ENCODE results near the gene CDCA5.

CDCA5 gene

DNA sequence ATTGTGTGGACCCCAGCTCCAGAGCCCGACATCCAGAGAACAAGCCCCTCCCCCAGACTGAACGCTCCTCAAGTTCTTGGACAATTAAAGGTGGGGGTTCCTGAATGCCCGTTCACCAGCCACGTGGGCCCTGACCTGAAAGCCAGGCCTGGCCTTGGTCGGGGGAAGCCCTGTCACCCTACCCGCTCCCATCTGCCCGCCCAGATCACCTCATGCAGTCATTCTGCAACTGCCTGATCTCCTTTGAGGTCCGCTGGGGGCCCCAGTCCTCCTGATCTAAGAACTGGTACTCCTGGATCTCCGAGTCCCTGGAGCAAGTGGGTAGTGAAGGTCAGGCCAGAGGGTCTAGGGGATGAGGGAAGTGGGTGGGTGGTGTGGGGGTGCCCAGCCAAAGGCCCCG is 16.4 kb downstream of the CDCA5 start:
- DNase-seq: no peak

DNA sequence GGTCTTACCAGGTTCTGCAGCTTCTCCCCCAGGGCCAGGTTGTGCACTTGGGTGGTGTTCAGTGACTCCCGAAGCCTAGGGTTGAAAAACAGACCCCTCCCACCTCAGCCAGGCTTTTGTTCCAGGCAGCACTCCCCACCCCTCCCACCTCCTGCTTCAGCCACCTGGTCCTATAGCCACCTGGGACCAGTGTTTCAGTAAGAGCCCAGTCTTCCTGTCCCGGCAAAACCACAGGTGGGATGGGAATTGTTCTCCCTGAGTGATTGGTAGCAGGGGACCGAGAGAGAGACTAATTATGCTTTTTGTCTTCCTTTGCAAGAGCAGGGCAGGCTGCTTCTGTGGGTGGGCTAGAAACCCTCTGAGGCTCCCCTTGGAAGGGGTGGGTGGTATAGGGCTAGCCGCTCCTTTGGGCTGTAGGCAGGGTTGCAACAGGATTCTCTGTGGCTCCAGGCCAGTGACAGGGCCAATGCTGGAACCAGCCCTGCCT is 17.0 kb downstream of the CDCA5 start:
- DNase-seq: no peak

DNA sequence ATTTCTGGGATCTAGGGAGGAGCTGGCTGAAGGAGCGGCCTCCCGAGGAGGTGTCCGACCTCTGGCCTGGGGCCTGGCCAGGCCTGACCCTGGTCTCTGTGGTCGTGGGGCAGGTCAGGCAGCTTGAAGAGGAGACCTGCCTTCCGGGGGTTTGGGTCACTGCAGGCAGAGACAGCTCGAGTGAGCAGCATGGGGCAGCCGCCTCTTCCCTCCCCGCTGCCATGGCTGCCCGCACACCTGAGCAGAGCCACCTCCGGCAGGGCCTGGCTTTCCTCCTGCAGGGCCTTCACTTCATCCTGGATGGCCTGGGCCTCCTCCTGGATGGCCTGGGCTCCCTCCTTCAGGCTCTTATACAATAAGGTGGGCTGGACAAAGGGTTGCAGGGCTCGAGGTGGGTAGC is 17.5 kb downstream of the CDCA5 start:
- DNase-seq: no peak

DNA sequence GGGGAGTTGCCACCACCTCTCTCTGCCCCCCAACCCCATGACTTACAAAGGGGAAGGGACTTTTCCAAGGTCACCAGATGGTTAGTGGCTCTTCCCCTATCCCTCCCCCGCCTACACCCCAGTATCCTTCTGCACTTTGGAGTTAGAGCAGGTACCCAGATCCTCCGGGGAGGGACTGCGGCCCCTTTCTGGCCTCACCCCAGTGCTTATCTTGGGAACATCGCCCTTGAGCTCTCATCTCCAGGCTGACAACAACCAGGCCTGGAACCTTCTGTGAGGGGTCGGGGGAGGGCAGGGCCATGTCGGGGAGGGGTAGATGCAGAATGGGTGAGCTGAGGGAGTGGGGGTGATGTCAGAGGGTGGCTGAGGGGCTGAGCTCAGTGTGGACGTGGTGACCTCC is 18.0 kb downstream of the CDCA5 start:
- DNase-seq: no peak

DNA sequence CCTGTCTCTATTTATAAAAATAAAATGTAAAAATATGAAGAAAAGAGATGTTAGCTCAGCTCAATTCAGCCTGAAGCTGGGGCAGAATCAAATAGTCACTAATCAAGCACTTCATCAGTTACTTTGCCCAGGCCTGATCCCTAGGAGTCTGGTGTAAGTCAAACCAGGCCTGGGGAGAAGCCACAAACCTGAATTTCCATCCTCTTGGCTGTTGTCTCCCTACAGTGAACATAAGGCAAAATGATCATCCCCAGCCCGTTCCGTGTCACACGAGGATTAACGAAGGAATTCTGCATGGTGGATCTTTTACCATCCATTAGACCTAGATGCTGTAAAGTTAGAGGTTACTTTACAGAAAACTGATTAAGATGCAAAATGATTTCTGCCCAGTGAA is 19.0 kb downstream of the CDCA5 start:
- DNase-seq: no peak

DNA sequence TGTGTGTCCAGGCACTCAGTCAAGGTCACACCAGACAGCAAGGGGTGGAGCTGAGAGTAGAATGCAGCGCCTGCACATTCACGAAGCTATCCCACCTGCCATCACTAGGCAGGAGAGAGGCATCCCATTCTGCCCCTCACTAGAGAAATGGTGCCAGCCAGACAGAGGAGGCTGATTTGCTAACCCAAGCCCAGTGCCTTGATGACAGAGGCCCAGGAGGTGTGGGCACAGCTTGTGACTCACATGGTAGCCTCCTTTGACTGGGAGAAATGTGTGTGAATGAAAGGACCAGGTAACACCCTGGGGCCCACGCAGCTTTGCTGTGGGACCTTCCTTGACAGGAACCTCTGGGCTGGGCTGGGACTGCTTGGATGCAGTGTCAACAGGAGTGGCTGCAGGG is 20.3 kb downstream of the CDCA5 start:
- DNase-seq: no peak

DNA sequence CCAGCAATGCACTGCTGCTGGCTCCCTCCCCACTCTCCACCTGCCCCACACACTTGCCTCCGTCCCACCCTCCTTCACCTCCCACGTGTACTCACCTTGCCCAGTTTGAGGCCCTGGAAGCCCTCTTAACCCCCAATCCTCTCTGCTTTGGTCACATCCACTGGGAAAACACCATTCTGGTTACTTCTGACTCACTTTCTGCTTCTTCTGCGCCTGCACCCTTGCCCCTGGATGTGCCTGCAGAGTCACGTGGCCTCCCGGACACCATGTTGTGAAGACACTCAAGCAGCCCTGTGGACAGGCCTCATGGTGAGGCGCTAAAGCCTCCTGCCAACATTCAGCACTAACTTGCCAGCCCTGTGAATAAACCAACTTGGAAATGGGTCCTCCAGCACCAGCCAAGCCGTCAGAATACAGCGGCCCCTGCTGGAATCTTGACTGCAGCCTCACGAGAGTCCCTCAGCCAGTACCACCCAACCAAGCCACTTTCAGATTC is 22.9 kb downstream of the CDCA5 start:
- no peak for DNase-seq

DNA sequence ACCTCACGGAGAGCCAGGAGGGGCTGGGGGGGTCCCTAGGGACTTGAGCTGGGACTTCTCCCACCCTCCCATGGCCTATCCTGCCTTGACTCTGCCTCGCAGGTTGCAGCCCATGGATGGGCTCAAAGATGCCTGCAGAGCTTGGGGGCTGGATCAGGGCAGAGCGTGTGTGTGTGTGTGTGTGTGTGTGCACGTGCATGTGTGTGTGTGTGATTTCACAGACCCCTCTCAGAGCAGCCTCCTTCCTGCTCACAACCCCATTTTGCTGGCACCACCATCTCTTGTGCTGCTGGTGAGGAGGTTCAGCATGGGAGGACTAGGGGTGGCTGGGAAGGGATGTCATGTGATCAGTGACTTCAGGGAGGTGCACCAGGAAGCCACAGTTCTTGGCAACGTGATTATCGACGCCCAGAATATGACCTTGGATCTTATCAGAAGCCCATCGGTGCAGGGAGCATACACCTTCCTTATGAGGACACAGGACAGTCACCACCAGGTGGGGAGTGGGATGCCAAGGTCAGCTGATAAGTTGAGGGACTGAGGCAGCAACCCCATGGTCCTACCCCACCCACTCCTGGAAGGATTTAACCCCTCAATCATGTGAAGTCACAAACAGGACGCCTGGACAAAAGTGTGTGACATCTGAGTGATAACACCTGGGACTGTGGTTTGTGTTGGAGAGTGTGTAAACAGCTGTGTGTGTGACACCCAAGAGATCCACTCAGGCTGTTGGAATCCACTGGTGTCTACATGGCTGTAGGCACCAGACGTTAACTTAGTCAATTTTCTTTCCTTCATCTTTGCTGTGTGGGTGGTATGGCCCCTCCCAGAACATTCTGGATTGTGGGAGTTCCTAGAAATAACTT is 23.6 kb downstream of the CDCA5 start:
- no peak for DNase-seq

DNA sequence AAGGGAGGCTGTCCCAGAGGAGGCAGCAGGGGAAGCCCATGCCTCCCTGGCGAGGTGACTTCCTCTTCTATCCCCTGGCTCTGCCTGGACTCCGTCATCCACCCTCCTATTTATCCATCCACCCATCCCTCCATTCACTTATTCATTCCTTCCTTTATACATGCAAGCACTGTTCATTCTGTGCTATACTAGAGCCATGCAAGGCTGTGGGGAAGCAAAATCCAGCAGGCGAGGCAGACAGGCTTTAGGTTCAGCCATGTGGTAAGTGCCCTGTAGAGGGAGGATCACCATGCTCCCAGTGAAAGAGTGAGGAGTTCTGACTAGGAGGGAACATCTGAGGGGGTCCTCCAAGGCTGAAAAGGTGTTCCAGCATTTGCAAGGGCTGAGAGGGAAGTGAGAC is 24.3 kb downstream of the CDCA5 start:
- DNase-seq: no peak

DNA sequence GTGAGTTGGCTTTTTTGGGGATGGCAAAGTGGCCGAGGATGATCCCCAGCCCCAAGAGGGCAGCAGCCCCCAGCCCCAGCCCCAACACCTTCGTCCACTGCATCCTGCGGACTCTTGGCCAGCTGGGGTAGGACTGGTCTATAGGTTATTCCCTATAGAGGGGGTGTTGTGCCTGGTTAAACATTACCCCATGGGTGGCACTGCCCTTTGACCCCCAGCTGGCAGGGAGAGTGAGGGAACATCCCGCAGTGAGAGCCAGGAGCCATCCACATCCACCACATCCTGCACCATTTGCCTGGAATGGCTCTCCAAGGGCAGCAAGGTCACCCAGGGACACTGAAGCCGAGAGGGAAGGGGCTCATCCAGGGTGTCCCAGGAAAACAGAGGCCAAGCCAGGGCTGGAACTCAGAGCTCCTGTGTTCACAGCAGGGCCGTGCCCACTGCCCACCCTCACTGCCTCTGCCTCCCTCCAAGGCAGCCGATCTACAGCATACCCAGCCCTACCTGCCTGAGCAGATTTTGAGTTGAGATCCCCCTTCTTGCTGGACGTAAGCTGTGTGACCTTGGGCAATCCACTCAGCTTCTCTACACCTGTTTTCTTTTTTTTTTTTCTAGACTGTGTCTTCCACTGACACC is 25.3 kb downstream of the CDCA5 start, which contains the start of gene NAALADL1:
Gene NAALADL1, minus strand, starts transcription at position 135 of the 636 bp plus-strand sequence. Its CDS starts 32 bp downstream, at position 103.
- no peak for DNase-seq

DNA sequence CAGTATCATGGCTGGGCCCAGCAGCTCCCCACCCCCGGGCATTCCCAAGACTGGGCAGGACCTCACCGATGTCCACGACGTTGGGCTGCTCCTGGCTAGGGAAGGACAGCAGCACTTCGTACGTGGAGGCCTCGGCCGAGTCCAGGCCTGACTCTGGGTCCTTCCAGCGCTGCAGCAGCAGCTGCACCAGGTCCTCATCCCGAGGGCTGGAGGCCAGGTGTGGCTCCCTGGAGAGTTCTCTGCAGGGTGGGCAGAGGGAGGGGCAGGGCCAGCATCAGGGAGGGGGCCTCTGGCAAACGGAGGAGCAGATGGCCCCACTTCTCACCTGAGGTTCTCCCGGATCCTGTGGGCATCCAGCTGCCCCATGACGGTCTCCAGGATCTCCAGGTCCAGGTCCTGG is 25.8 kb downstream of the CDCA5 start:
- no peak for DNase-seq

DNA sequence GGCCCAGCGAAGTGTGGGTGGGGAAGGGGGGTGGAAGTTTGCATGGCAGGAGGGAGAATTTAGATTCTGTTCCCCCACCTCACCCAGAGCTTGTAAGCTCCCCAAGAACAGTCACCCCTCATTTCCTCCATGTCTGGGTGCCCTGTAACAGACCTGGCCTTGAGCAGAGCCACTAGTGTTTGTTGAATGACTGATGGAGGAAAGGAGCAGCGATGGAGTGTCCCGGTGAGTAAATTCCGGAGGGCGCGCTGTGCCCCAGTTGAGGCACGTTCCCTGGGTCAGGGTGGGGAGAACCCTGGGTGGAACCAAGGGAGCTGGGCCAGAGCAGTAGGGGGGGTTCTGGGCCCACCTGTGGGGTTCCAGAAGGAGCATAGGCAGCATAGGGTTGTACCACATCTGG is 26.3 kb downstream of the CDCA5 start:
- no peak for DNase-seq

DNA sequence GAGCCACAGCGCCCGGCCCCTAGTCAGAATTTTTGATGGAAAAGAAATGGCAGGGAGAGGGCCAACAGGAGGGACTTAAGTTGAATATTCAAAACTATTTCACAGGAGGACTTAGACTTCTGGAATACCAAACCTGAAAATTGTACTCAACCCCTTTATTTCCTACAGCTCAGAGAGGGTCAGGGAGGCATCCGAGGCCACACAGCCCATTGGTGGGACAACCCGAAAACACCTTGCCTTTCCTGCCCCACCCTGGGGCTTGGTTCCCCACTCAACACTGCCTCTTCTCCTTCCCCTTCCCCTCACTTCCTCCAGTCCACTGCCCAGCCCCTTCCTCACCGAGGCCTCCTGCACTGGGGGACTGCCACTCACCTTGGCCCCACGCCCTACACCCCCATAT is 26.8 kb downstream of the CDCA5 start:
- no peak for DNase-seq

DNA sequence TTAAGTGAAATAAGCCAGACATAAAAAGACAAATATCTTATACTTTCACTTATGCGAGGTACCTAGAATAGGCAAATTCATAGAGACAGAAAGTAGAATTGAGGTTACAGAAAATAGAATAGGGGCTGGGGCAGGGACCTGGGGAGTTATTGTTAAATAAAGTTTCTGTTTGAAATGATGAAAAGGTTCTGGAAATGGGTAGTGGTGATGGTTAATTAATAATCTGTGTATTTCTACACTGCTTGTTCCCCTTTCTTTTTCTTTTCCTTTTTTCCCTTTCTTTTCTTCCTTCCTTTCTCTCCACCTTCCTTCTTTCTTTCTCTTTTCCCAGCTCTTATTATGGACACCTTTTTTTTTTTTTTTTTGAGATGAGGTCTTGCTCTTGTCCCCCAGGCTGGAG is 28.3 kb downstream of the CDCA5 start:
- no peak for DNase-seq

DNA sequence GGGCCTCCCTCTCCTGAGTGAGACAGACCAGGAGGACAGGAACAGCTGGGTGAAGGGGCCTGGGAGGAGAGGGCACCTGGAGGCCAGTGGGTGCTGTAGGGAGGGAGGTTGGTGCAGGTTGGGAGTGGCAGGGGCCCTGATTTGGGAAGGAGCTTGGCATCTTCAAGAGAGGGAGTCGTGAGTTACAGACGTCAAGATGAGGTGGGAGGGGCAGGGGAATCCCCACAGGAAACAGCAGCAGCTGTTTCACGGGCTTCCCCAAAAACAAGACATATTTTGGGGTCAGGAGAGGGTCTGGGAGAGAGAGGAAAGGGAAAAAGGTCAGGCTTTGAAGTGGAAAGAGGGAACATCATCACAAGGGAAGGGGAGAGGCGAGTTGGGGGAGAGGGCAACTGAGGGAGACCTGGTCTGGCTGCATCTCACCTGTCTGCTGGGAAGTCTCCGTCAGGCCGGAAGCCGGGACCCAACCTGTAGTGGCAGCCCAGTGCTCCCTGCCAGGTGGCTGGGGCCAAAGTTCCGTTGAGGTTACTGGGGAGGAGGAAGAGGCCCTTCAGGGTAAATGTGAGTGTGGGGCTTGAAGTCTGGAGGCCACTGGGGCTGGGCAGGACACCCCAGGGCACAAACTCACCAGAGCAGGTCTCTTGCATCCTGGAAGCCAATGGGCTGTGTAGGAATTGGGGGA is 29.9 kb downstream of the CDCA5 start:
- peak; percentile 22 for DNase-seq

DNA sequence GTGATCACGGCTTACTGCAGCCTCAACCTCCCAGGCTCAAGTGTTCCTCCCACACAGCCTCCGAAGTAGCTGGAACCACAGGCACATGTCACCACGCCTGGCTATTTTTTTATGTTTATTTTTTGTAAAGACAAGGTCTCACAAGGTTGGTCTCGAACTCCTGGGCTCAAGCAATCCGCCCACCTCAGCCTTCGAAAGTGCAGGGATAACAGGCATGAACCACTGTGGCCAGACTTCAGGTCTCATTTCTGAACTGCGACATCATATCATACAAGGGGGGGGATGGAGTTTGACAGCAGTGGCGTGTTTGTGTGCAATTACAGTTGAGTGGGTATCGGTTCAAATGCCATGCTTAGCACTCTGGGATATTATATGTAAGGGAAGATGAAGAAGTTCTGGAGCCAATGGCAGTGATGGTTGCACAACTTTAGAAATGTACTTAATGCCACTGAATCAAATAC is 32.4 kb downstream of the CDCA5 start:
- no peak for DNase-seq

DNA sequence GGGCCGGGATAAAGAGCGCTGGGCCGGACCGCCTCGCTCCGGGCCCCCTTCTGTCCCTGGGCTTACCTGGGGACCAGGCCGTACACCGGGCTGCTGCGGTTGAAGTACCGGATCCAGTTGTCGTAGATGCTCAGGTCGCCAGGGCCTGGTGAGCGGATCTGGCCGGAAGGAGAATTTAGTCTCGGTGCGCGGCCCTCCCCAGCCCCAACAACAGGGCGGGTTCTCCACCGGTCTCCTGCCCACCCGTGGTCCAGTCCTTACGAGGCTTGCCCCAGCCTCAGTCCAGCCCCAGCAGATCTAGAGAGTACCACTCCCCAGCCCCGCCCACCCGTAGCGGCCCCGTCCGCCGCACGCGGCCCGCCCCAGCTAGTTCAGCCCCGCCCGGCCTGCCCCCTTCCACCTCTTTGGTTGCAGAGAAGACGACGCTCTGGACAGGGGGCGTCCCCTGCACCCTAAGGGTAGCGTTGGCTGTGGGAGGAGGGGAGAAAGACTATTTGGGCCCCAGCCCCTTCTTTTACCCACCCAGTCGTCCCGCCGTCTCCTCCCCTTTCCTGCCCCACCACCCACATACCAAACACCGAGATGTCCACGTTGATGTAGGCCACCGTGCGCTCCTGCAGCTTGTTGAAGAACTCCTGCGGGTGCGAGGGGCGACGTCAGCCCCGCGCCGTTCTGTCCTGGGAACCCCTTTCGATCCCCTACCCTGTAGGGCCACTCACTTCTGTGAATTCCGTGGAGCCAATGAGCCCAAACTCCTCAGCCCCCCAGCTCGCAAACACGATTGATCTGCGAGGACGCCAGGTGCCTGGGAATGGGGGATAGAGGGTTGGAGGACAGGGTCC is 36.0 kb downstream of the CDCA5 start:
- peak; percentile 23 for DNase-seq

DNA sequence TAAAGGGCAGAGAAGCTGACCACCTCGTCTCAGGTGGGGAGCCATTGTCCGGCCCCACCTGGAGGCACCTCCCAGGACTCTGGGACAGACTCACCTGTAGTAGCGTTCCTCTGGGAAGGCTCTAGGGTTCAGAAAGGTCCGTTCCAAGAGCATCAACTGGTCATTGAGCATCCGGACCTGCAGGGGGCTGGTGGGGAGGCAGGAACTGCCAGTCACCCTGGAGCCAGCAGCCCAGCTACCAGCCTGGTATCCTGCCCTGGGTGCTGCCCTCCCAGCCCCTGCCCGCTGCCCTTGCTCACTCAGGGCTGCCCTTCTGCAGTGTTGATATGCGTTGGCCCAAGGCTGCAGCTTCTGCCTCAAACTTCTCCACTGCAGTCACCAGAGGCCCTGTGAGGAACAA is 38.1 kb downstream of the CDCA5 start:
- DNase-seq: no peak

DNA sequence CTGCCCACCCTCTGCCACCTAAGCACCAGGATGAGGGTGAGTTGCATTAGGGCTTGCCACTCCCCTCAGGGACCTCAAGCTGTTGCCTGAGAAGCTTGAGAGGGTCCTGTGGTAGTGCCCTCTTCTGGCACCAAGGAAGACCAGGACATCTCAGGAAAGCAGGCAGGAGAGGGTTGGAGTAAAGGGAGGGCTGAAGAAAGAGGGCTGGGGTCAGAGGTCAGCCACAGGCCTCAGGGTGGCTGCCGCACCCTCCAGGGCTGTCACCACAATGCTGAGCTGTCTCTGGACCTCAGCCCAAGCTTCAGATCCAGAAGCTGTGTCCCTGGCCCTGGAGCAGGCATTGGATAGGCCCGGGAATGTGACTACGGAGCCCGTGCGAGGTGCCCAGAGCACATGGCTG is 38.8 kb downstream of the CDCA5 start:
- DNase-seq: no peak

DNA sequence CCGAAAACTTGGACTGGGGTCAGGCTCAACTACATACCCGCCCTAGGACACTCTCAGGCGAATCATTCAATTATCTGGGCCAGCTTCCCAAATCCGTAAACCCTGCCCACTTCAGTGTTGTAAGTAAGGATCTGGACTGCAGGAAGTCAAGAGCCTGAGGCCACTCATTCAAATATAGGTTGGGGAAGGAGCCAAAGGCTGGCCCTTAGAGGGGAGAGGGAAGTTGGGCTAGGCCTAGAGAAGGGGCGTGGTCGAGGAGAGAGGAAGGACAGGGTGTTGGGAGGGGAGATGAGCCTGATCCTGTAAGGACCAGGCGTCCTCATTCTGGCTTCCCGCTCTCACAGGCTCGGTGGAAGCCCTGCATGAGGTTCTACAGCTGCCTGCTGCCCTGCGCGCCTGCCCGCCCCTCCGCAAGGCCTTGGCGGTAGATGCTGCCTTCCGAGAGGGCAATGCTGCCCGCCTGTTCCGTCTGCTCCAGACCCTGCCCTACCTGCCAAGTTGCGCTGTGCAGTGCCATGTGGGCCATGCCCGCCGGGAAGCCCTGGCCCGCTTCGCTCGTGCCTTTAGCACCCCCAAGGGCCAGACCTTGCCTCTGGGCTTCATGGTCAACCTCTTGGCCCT is 39.8 kb downstream of the CDCA5 start:
- no peak for DNase-seq

DNA sequence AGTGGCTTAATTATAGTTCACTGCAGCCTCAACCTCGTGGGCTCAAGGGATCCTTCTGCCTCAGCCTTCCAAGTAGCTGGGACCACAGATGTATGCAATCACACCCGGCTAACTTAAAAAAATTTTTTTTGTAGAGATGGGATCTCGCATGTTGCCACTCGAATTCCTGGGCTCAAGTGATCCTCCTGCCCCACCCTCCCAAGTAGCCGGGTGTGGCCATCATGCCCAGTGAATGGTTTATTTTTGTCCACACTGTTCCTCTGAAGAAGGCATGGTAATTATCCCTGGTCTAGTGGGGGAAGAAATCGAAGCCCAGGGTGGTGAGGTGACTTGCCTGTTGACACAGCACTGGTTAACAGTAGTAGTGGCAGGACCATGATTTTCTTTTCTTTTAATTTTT is 40.9 kb downstream of the CDCA5 start:
- no peak for DNase-seq
